HG03460 (cell line): ENCODE results near the gene SMPDL3B.

Experiments
- ATAC-seq: cut with Tn5 transposase; IDR thresholded peaks from one replicate; pipeline ENCODE4 v1.9.1; 2021; ENCODE audit not compliant: unreplicated experiment

SMPDL3B gene

GRCh38 chr1:27940870-27941560 lies 6.2 kb downstream of the SMPDL3B start:
- no peak for ATAC-seq

GRCh38 chr1:27941671-27942540 lies 7.1 kb downstream of the SMPDL3B start:
- no peak for ATAC-seq

GRCh38 chr1:27945020-27945419 lies 10.2 kb downstream of the SMPDL3B start:
- no peak for ATAC-seq

GRCh38 chr1:27949027-27949426 lies 14.2 kb downstream of the SMPDL3B start:
- ATAC-seq = no peak

GRCh38 chr1:27951396-27951795 lies 16.6 kb downstream of the SMPDL3B start:
- ATAC-seq = no peak

- no peak for ATAC-seq
Measured at GRCh38 chr1:27952147-27952546, 17.3 kb downstream of the SMPDL3B start.

GRCh38 chr1:27954186-27954585 lies 19.4 kb downstream of the SMPDL3B start:
- no peak for ATAC-seq

GRCh38 chr1:27955076-27955475 lies 20.3 kb downstream of the SMPDL3B start:
- no peak for ATAC-seq

- ATAC-seq = no peak
Measured at GRCh38 chr1:27956761-27957160, 22.0 kb downstream of the SMPDL3B start.

GRCh38 chr1:27957655-27958054 lies 22.9 kb downstream of the SMPDL3B start:
- ATAC-seq = no peak

- no peak for ATAC-seq
Measured at GRCh38 chr1:27958513-27958912, 23.7 kb downstream of the SMPDL3B start.

- peak; percentile 78 for ATAC-seq
Measured at GRCh38 chr1:27959792-27960603, 25.2 kb downstream of the SMPDL3B start, which contains the start of gene XKR8. Gene XKR8, plus strand, starts transcription at chr1:27959973. Its CDS starts 97 bp downstream, at chr1:27960070.

GRCh38 chr1:27960762-27961645 lies 26.2 kb downstream of the SMPDL3B start:
- no peak for ATAC-seq

GRCh38 chr1:27961646-27962221 lies 26.9 kb downstream of the SMPDL3B start:
- ATAC-seq = no peak

GRCh38 chr1:27963393-27963792 lies 28.6 kb downstream of the SMPDL3B start:
- ATAC-seq = no peak

GRCh38 chr1:27966402-27967105 lies 31.8 kb downstream of the SMPDL3B start:
- ATAC-seq = no peak

GRCh38 chr1:27967106-27967883 lies 32.5 kb downstream of the SMPDL3B start:
- ATAC-seq = no peak

- no peak for ATAC-seq
Measured at GRCh38 chr1:27967884-27968466, 33.2 kb downstream of the SMPDL3B start.
